Heart left ventricle (tissue), 16 donors: ENCODE data around the gene PEX26. TPM values are rescaled to one million over a fixed set of nuclear protein-coding genes. Genes with fewer than 3 reads are reported as not detected.
A peak's percentile ranks its signal among the peaks of the same experiment; 100 is the strongest.

ENCODE experiments used
- ATAC-seq, 4 donors: fragments of 200-7000 bp; cut with Tn5 transposase; one replicate each; pipeline ENCODE4 v1.9.1; 2020 to 2022; ENCODE audit warnings: moderate library complexity in 4 of 4, mild to moderate bottlenecking in 3 of 4, moderate number of reproducible peaks in 1 of 4
- DNase-seq, 5 donors: peaks; one replicate each; pipeline ENCODE4 v3.0.0-alpha.2; 2020
- H3K27ac ChIP-seq, 12 donors: fragments of 200-600 bp; sonication (generic) in 4 of 12; one replicate each; pipeline versions ENCODE4 v1.5.0 to v1.8.0; 2016 to 2022; ENCODE audit warnings: mild to moderate bottlenecking in 2 of 12
- H3K27me3 ChIP-seq, 9 donors: fragments of 200-600 bp; sonication (generic) in 2 of 9; one replicate each; pipeline versions ENCODE4 v1.5.1 to v1.8.0; 2016 to 2022; ENCODE audit warnings: mild to moderate bottlenecking in 3 of 9
- H3K36me3 ChIP-seq, 9 donors: fragments of 200-600 bp; sonication (generic) in 2 of 9; one replicate each; pipeline versions ENCODE4 v1.5.0 to v1.8.0; 2018 to 2022; ENCODE audit warnings: mild to moderate bottlenecking in 2 of 9
- H3K4me1 ChIP-seq, 12 donors: fragments of 200-600 bp; sonication (generic) in 4 of 12; one replicate each; pipeline versions ENCODE4 v1.5.0 to v1.8.0; 2016 to 2022; ENCODE audit warnings: mild to moderate bottlenecking in 3 of 12
- H3K4me3 ChIP-seq, 12 donors: fragments of 200-600 bp; sonication (generic) in 4 of 12; one replicate each; pipeline versions ENCODE4 v1.5.0 to v1.8.0; 2017 to 2022; ENCODE audit warnings: mild to moderate bottlenecking in 9 of 12, moderate library complexity in 4 of 12
- H3K9me3 ChIP-seq, 12 donors: fragments of 200-600 bp; sonication (generic) in 4 of 12; one replicate each; pipeline versions ENCODE4 v1.5.0 to v1.8.0; 2016 to 2022; ENCODE audit warnings: mild to moderate bottlenecking in 1 of 12
- CTCF ChIP-seq, 12 donors: fragments of 200-600 bp; sonication (generic) in 4 of 12; IDR thresholded peaks; one replicate each; pipeline versions ENCODE4 v1.5.0 to v1.8.0; 2018 to 2022; ENCODE audit warnings: antibody characterized with exemption in 12 of 12, mild to moderate bottlenecking in 5 of 12
- POLR2A ChIP-seq, 2 donors: fragments of 450-650 bp; IDR thresholded peaks; one replicate each; pipeline ENCODE4 v1.6.1; 2017; ENCODE audit warnings: antibody characterized with exemption in 2 of 2, mild to moderate bottlenecking in 2 of 2, moderate library complexity in 2 of 2
- WGBS, 4 donors: extraction: QIAGEN DNeasy Blood & Tissue Kit in 2 of 4; methylation state at CpG; one replicate each; pipeline versions ENCODE4 v1.1.5 to v1.1.7; 2013 to 2018; 5-methylcytosine and 5-hydroxymethylcytosine counted together
- intact Hi-C, 10 donors: fragments of 100-400 bp; cut with DNase I; formaldehyde crosslinking; loops; one replicate each; pipeline versions ENCODE4 v1.11.1 to v1.14.2; 2022
- polyA plus RNA-seq, 2 donors: library from polyadenylated mRNA; stranded (reverse); fragments of 200-250 nt; gene quantifications; one replicate each; pipeline ENCODE4 v1.2.3, GENCODE V29; 2013
- total RNA-seq, 9 donors: library from RNA; depleted of rRNA in 2 of 9; stranded (reverse); fragments of >200 nt in 2 of 9; fragmentation: NEBNext Ultra II Directional in 3 of 9; extraction: Animal tissue kit (Norgen Biotek cat#: 25700) in 3 of 9; gene quantifications; one replicate each; pipeline versions ENCODE4 v1.1.0 to v1.2.4, GENCODE V29; 2016 to 2023
- donor health status: ischemic (EF 13 %, LVEDD 7.1; RV severe dilation, severe dysfunction).
- donor health status: healthy with polysubstance abuse.
- donor health status: DM: no; HTN: yes; CAD: no.
- donor health status: DM: no; HTN: no; CAD: no.
- donor health status: ischemic (EF 25% LVEDD 6.9; RV normal size, moderate dysfunction).
- donor health status: ischemic (EF 25% LVEDD 5.7; RV mildly dilated, moderate dysfunction).
- donor health status: healthy.
- donor health status: DM: yes; HTN: yes; CAD: no.
- donor health status: ischemic (EF 35%, LVEDD 5.7; RV mildly dilated, moderate dysfunction).
- donor health status: nonischemic (EF 11% LVEDD 7.7; RV severe dilation, severe dysfunction).
- donor health status: DM: yes; HTN: yes; CAD: no.
- donor health status: PGD.
- donor health status: ischemic (EF 29% LVEDD 5.4; RV normal size, mild dysfunction).
- donor health status: nonischemic (EF 23%, LVEDD 6.1; RV moderate dilation, normal function).

Gene PEX26
- total and polyA plus RNA-seq, 11 donors: 11.7 to 27.3 (median 21.9) TPM

- intact Hi-C loops: loop anchor here in 1 of 10 donors (10.0 kb wide), 1 partner anchor 1765 kb away; the partner anchor contains the start of genes GNB1L and RTL10
- peaks cover 0 to 50% (median 42%) of the 10 kb centered on the region in 9 donors for H3K36me3 ChIP-seq
- H3K27ac ChIP-seq: no peak overlapping the region
- no peaks in the 10 kb centered on the region for H3K9me3 ChIP-seq
- peaks cover 2 to 37% (median 19%) of the 10 kb centered on the region in 12 donors for H3K4me1 ChIP-seq
- TF ChIP-seq POLR2A (IDR thresholded peaks at IDR 0.05) (no peak), CTCF (IDR thresholded peaks at IDR 0.05) (no peak)
- WGBS, 4 donors: 94 to 97% (median 95%) methylated on average over 8 of the region's 8 CpGs
- ATAC-seq: no peak
- no peak for DNase-seq
- no peak overlapping the region for H3K4me3 ChIP-seq
- no peaks in the 10 kb centered on the region for H3K27me3 ChIP-seq
These were observed 12.5 kb downstream of the PEX26 start for GRCh38 chr22:18090286-18090685.

DNA sequence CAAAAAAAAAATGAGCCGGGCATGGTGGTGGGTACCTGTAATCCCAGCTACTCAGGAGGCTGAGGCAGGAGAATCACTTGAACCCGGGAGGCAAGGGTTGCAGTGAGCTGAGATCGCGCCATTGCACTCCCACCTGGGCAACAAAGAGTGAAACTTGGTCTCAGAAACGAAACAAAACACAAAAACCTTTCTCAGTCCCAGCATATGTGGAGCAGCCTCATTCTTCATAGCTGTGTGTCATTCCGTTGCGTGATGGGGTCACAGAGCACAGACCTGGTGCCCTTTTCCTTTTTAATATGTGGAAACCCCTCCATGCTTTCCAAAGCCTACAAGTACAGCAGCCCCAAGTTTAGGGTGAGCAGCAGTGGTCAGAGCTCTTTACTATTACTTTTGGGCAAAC, 13.7 kb downstream of the PEX26 start:
- Histone ChIP-seq H3K27me3 (no peaks in the 10 kb centered on the region), H3K9me3 (no peaks in the 10 kb centered on the region), H3K4me1 (peaks cover 2 to 40% (median 19%) of the 10 kb centered on the region in 12 donors), H3K36me3 (peaks cover 0 to 38% (median 30%) of the 10 kb centered on the region in 9 donors), H3K4me3 (peak overlapping the region in 11 of 12 donors; percentile 6 to 46 (median 42)), H3K27ac (peak overlapping the region; percentile 87 to 97 (median 92))
- intact Hi-C loops: loop anchor here in 1 of 10 donors (10.0 kb wide), 1 partner anchor 1763 kb away; the partner anchor contains the start of genes GNB1L and RTL10
- ATAC-seq: peak; percentile 4 to 18 (median 10)
- TF ChIP-seq CTCF (IDR thresholded peaks at IDR 0.05): no peak
- TF ChIP-seq POLR2A (IDR thresholded peaks at IDR 0.05): no peak
- 50 to 70% (median 58%) methylated on average over 7 of the region's 7 CpGs for WGBS, 4 donors
- no peak for DNase-seq

GRCh38 chr22:18091916-18092526, 14.2 kb downstream of the PEX26 start:
- DNase-seq: peak; percentile 72 to 87 (median 83)
- Histone ChIP-seq H3K27ac (peak overlapping the region; percentile 87 to 97 (median 92)), H3K27me3 (no peaks in the 10 kb centered on the region), H3K4me3 (peak overlapping the region in 11 of 12 donors; percentile 6 to 46 (median 42)), H3K9me3 (no peaks in the 10 kb centered on the region), H3K36me3 (peaks cover 0 to 32% (median 25%) of the 10 kb centered on the region in 9 donors), H3K4me1 (peaks cover 2 to 40% (median 19%) of the 10 kb centered on the region in 12 donors)
- intact Hi-C loops: loop anchor here in 3 of 10 donors (1.0 to 10.0 kb wide), 3 partner anchors 57 to 1763 kb away; partner anchors contain the start of genes GNB1L (in 1 of the 3) and RTL10 (in 1 of the 3)
- WGBS, 4 donors: 1 to 14% (median 8%) methylated on average over 22 of the region's 22 CpGs
- TF ChIP-seq CTCF (IDR thresholded peaks at IDR 0.05) (peak in 5 of 12 donors; percentile 6 to 33 (median 25)), POLR2A (IDR thresholded peaks at IDR 0.05) (peak in 1 of 2 donors; percentile 14)
- peak; percentile 65 to 88 (median 84) for ATAC-seq

GRCh38 chr22:18093661-18094060, 15.9 kb downstream of the PEX26 start:
- intact Hi-C loops: loop anchor here in 2 of 10 donors (2.0 to 10.0 kb wide), 2 partner anchors 55 to 1761 kb away; partner anchors contain the start of genes GNB1L (in 1 of the 2) and RTL10 (in 1 of the 2)
- H3K9me3 ChIP-seq: no peaks in the 10 kb centered on the region
- H3K4me1 ChIP-seq: peaks cover 2 to 36% (median 19%) of the 10 kb centered on the region in 12 donors
- TF ChIP-seq CTCF (IDR thresholded peaks at IDR 0.05) (no peak), POLR2A (IDR thresholded peaks at IDR 0.05) (no peak)
- H3K4me3 ChIP-seq: no peak overlapping the region
- no peaks in the 10 kb centered on the region for H3K27me3 ChIP-seq
- ATAC-seq (no peak), DNase-seq (no peak)
- H3K36me3 ChIP-seq: peaks cover 0 to 16% (median 8%) of the 10 kb centered on the region in 9 donors
- no peak overlapping the region for H3K27ac ChIP-seq
- 92 to 96% (median 95%) methylated on average over 6 of the region's 6 CpGs for WGBS, 4 donors
